GM23248 (cell line): ENCODE measurements around the gene ACKR1.

Source experiments
- EZH2 ChIP-seq: fragments of 200-600 bp; sonication (generic); IDR thresholded peaks from 2 replicates; pipeline ENCODE4 v1.6.1; 2018; ENCODE audit warnings: antibody characterized with exemption, mild to moderate bottlenecking; ENCODE audit not compliant: insufficient read depth, poor library complexity, severe bottlenecking
- EZH2phosphoT487 ChIP-seq: fragments of 200-600 bp; sonication (generic); IDR thresholded peaks from 2 replicates; pipeline ENCODE4 v1.6.1; 2018; ENCODE audit warnings: antibody characterized with exemption, moderate library complexity, mild to moderate bottlenecking, low read depth; ENCODE audit not compliant: insufficient read depth

GRCh38 chr1:159175571-159175970 lies 29.1 kb upstream of the ACKR1 start:
- TF ChIP-seq EZH2: no peak
- no peak for TF ChIP-seq EZH2phosphoT487
